ENCODE results near the gene CCDC12. TPM values are rescaled to one million over a fixed set of nuclear protein-coding genes. Genes with fewer than 3 reads are reported as not detected.

Gene CCDC12
- total RNA-seq, 1 experiment from 2014 or later, result 44.2 TPM

DNA sequence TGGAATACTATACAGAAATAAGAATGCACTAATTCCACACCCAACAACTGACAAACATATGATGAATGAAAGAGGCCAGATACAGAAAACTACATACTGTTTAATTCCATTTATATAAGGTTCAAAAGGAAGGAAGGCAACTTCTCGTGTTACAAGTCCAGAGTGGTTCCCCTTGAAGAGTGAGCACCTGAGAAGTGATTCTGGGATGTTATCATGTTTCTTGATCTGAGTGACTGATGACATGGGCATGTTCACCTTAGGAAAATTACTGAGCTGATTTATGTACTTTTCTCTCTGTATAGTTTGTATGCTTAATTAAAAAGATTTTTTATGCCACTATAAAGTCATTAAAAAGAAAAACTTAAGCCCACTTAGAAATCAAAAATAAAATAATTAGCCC lies 13.6 kb downstream of the CCDC12 start:
- H3K27me3 ChIP-seq (ENCODE audit: low read length), result no peaks in the 10 kb centered on the region
- H4K20me1 ChIP-seq (ENCODE audit: low read length), result peaks cover 72% of the 10 kb centered on the region
- CTCF ChIA-PET, result no interaction called here
- peaks cover 14% of the 10 kb centered on the region for H3K36me3 ChIP-seq (ENCODE audit: low read depth, low read length)
- TF ChIP-seq CTCF (conservative IDR thresholded peaks at IDR 0.05; ENCODE audit: low read depth, low read length) (no peak), EZH2 (IDR thresholded peaks at IDR 0.05; ENCODE audit: low read length, unreplicated experiment) (no peak), EZH2phosphoT487 (IDR thresholded peaks at IDR 0.05; ENCODE audit: borderline replicate concordance, low read length) (no peak)
- H3K4me1 ChIP-seq (ENCODE audit: insufficient read depth, low read length), result peaks cover 33% of the 10 kb centered on the region
- ATAC-seq, result peak; percentile 51
- H2AFZ ChIP-seq (ENCODE audit: low read length), result no peak overlapping the region
- no TSS peak for BruUV-seq (replicated peaks)
- no peak overlapping the region for H3K4me3 ChIP-seq (ENCODE audit: low read length)
- DNase-seq, result peak; percentile 59
- POLR2A ChIA-PET (ENCODE audit: unreplicated experiment), result no interaction called here
- no peak overlapping the region for H3K4me2 ChIP-seq (ENCODE audit: low read length)
- intact Hi-C loops (cut with micrococcal nuclease), result no loop called here
- peaks cover 85% of the 10 kb centered on the region for H3K79me2 ChIP-seq (ENCODE audit: low read length)
- H3K9ac ChIP-seq (ENCODE audit: low read length), result no peak overlapping the region
- H3K9me3 ChIP-seq (ENCODE audit: low read length), result no peaks in the 10 kb centered on the region
- no peaks in the 10 kb centered on the region for H3F3A ChIP-seq (ENCODE audit: low read length, unreplicated experiment)
- H3K9me2 ChIP-seq (replicated peaks; ENCODE audit: low read length), result no peaks in the 10 kb centered on the region
- no peak overlapping the region for H3K27ac ChIP-seq (ENCODE audit: low read length)

- Histone ChIP-seq H4K20me1 (ENCODE audit: low read length) (peaks cover 66% of the 10 kb centered on the region), H3K9ac (ENCODE audit: low read length) (no peak overlapping the region), H3K27me3 (ENCODE audit: low read length) (no peaks in the 10 kb centered on the region), H3K4me1 (ENCODE audit: insufficient read depth, low read length) (peaks cover 33% of the 10 kb centered on the region), H3K9me2 (replicated peaks; ENCODE audit: low read length) (no peaks in the 10 kb centered on the region), H3K9me3 (ENCODE audit: low read length) (no peaks in the 10 kb centered on the region), H3K36me3 (ENCODE audit: low read depth, low read length) (peaks cover 14% of the 10 kb centered on the region), H3F3A (ENCODE audit: low read length, unreplicated experiment) (no peaks in the 10 kb centered on the region), H3K79me2 (ENCODE audit: low read length) (peaks cover 85% of the 10 kb centered on the region), H3K4me2 (ENCODE audit: low read length) (no peak overlapping the region), H2AFZ (ENCODE audit: low read length) (no peak overlapping the region), H3K4me3 (ENCODE audit: low read length) (no peak overlapping the region), H3K27ac (ENCODE audit: low read length) (no peak overlapping the region)
- no peak for TF ChIP-seq EZH2 (IDR thresholded peaks at IDR 0.05; ENCODE audit: low read length, unreplicated experiment)
- TF ChIP-seq CTCF (conservative IDR thresholded peaks at IDR 0.05; ENCODE audit: low read depth, low read length), result no peak
- TF ChIP-seq EZH2phosphoT487 (IDR thresholded peaks at IDR 0.05; ENCODE audit: borderline replicate concordance, low read length), result no peak
- DNase-seq, result no peak
- BruUV-seq (replicated peaks), result no TSS peak
- no peak for ATAC-seq
- CTCF ChIA-PET, result no interaction called here
- intact Hi-C loops (cut with micrococcal nuclease), result no loop called here
- POLR2A ChIA-PET (ENCODE audit: unreplicated experiment), result no interaction called here
Observed at GRCh38 chr3:46962427-46962826, 14.1 kb downstream of the CCDC12 start.

DNA sequence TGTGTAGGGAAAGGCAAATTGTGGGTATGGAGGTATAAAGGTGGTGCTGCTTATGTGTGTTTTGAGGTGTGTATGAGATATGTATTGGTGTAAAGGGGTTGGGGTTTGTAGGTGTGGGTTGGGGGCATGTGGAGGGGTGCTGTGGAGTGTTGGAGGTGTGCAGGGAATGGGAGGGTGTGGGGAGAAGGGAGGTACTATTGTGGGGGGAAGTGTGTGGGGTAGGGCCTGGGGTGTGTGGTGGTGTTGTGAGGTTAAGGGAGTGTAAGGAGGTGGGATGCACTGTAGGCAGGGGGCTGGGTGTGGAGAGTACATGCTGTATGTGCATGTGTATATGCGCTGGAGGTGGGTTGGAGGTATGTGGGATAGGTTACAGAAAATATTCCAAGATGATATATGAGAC lies 15.7 kb downstream of the CCDC12 start:
- CTCF ChIA-PET, result no interaction called here
- Histone ChIP-seq H3K4me2 (ENCODE audit: low read length) (peak overlapping the region; percentile 48), H4K20me1 (ENCODE audit: low read length) (peaks cover 69% of the 10 kb centered on the region)

More for the DNA sequence above, 15.7 kb downstream of the CCDC12 start:
- ATAC-seq (no peak), DNase-seq (no peak)
- BruUV-seq (replicated peaks), result no TSS peak
- H3F3A ChIP-seq (ENCODE audit: low read length, unreplicated experiment), result no peaks in the 10 kb centered on the region
- intact Hi-C loops (cut with micrococcal nuclease), result no loop called here
- no peaks in the 10 kb centered on the region for H3K9me3 ChIP-seq (ENCODE audit: low read length)
- H3K27me3 ChIP-seq (ENCODE audit: low read length), result no peaks in the 10 kb centered on the region
- H2AFZ ChIP-seq (ENCODE audit: low read length), result no peak overlapping the region
- POLR2A ChIA-PET (ENCODE audit: unreplicated experiment), result no interaction called here
- H3K4me1 ChIP-seq (ENCODE audit: insufficient read depth, low read length), result peaks cover 33% of the 10 kb centered on the region
- peaks cover 85% of the 10 kb centered on the region for H3K79me2 ChIP-seq (ENCODE audit: low read length)
- no peak for TF ChIP-seq CTCF (conservative IDR thresholded peaks at IDR 0.05; ENCODE audit: low read depth, low read length)
- TF ChIP-seq EZH2 (IDR thresholded peaks at IDR 0.05; ENCODE audit: low read length, unreplicated experiment), result no peak
- TF ChIP-seq EZH2phosphoT487 (IDR thresholded peaks at IDR 0.05; ENCODE audit: borderline replicate concordance, low read length), result no peak
- no peak overlapping the region for H3K9ac ChIP-seq (ENCODE audit: low read length)
- H3K4me3 ChIP-seq (ENCODE audit: low read length), result no peak overlapping the region
- H3K9me2 ChIP-seq (replicated peaks; ENCODE audit: low read length), result no peaks in the 10 kb centered on the region
- peak overlapping the region; percentile 23; the same call in 1 of the 2 replicates for H3K27ac ChIP-seq (ENCODE audit: low read length)
- peaks cover 14% of the 10 kb centered on the region for H3K36me3 ChIP-seq (ENCODE audit: low read depth, low read length)
